Measurements from ENCODE around the gene LRRTM4. TPM values are rescaled to one million over a fixed set of nuclear protein-coding genes. Genes with fewer than 3 reads are reported as not detected.

Gene LRRTM4
- total RNA-seq, 1 experiment from 2014 or later, result 0.13 TPM

DNA sequence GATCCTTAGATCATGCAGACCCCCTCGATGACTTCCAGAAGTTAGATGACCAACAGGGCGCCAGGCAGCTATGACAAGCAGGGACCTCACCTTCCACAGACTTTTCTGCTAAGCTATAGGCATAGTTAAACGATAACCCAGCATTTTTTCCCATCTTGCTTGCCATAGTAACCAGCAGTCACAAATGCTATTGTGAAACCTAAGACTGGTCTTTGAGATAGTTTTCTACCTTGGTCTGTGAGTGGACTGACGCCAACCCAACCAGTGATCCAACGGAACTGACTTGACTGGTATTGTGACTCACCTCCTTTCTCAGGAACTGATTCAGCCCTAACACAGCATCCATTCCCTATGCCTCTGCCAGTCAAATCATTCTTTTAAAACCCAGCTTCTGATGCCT, 361.2 kb downstream of the LRRTM4 start:
- H3K4me1 ChIP-seq (ENCODE audit: insufficient read depth, low read length, poor library complexity, severe bottlenecking), result no peaks in the 10 kb centered on the region
- no peaks in the 10 kb centered on the region for H3K9me3 ChIP-seq (ENCODE audit: low read depth, low read length, poor library complexity, severe bottlenecking)
- intact Hi-C loops (cut with micrococcal nuclease; ENCODE audit: unreplicated experiment), result no loop called here
- ChIA-PET CTCF (no interaction called here), POLR2A (ENCODE audit: low non-redundant PET) (no interaction called here)
- H3K27me3 ChIP-seq (replicated peaks; ENCODE audit: insufficient read depth, low read depth, low read length, poor library complexity), result no peaks in the 10 kb centered on the region
- no peak for DNase-seq (ENCODE audit: low spot score)
- TF ChIP-seq EZH2 (IDR thresholded peaks at IDR 0.05; ENCODE audit: borderline replicate concordance, low read depth, low read length, poor library complexity, severe bottlenecking) (no peak), CTCF (conservative IDR thresholded peaks at IDR 0.05; ENCODE audit: low read depth, low read length) (no peak)
- no TSS peak for BruUV-seq (replicated peaks)
- no peak overlapping the region for H3K27ac ChIP-seq (ENCODE audit: low read depth, low read length, poor library complexity, severe bottlenecking)
- no peak overlapping the region for H3K4me3 ChIP-seq (ENCODE audit: low read depth, low read length, poor library complexity, severe bottlenecking)
- H3K36me3 ChIP-seq (ENCODE audit: insufficient read depth, low read length, poor library complexity, severe bottlenecking), result no peaks in the 10 kb centered on the region

- no peaks in the 10 kb centered on the region for H3K36me3 ChIP-seq (ENCODE audit: insufficient read depth, low read length, poor library complexity, severe bottlenecking)
- no peaks in the 10 kb centered on the region for H3K27me3 ChIP-seq (replicated peaks; ENCODE audit: insufficient read depth, low read depth, low read length, poor library complexity)
- CTCF ChIA-PET, result no interaction called here
- TF ChIP-seq EZH2 (IDR thresholded peaks at IDR 0.05; ENCODE audit: borderline replicate concordance, low read depth, low read length, poor library complexity, severe bottlenecking) (no peak), CTCF (conservative IDR thresholded peaks at IDR 0.05; ENCODE audit: low read depth, low read length) (no peak)
- no peaks in the 10 kb centered on the region for H3K9me3 ChIP-seq (ENCODE audit: low read depth, low read length, poor library complexity, severe bottlenecking)
- POLR2A ChIA-PET (ENCODE audit: low non-redundant PET), result no interaction called here
- BruUV-seq (replicated peaks), result no TSS peak
- H3K4me1 ChIP-seq (ENCODE audit: insufficient read depth, low read length, poor library complexity, severe bottlenecking), result no peaks in the 10 kb centered on the region
- no peak for DNase-seq (ENCODE audit: low spot score)
- no peak overlapping the region for H3K27ac ChIP-seq (ENCODE audit: low read depth, low read length, poor library complexity, severe bottlenecking)
- intact Hi-C loops (cut with micrococcal nuclease; ENCODE audit: unreplicated experiment), result no loop called here
- H3K4me3 ChIP-seq (ENCODE audit: low read depth, low read length, poor library complexity, severe bottlenecking), result no peak overlapping the region
Observed at GRCh38 chr2:77156599-77156998, 365.6 kb downstream of the LRRTM4 start.

- no peak for DNase-seq (ENCODE audit: low spot score)
- Histone ChIP-seq H3K4me3 (ENCODE audit: low read depth, low read length, poor library complexity, severe bottlenecking) (no peak overlapping the region), H3K9me3 (ENCODE audit: low read depth, low read length, poor library complexity, severe bottlenecking) (no peaks in the 10 kb centered on the region), H3K27me3 (replicated peaks; ENCODE audit: insufficient read depth, low read depth, low read length, poor library complexity) (no peaks in the 10 kb centered on the region), H3K4me1 (ENCODE audit: insufficient read depth, low read length, poor library complexity, severe bottlenecking) (no peaks in the 10 kb centered on the region), H3K36me3 (ENCODE audit: insufficient read depth, low read length, poor library complexity, severe bottlenecking) (no peaks in the 10 kb centered on the region), H3K27ac (ENCODE audit: low read depth, low read length, poor library complexity, severe bottlenecking) (no peak overlapping the region)
- intact Hi-C loops (cut with micrococcal nuclease; ENCODE audit: unreplicated experiment), result no loop called here
- TF ChIP-seq EZH2 (IDR thresholded peaks at IDR 0.05; ENCODE audit: borderline replicate concordance, low read depth, low read length, poor library complexity, severe bottlenecking), result no peak
- ChIA-PET POLR2A (ENCODE audit: low non-redundant PET) (no interaction called here), CTCF (no interaction called here)
- no TSS peak for BruUV-seq (replicated peaks)
Observed at GRCh38 chr2:77155511-77155910, 366.7 kb downstream of the LRRTM4 start.

DNA sequence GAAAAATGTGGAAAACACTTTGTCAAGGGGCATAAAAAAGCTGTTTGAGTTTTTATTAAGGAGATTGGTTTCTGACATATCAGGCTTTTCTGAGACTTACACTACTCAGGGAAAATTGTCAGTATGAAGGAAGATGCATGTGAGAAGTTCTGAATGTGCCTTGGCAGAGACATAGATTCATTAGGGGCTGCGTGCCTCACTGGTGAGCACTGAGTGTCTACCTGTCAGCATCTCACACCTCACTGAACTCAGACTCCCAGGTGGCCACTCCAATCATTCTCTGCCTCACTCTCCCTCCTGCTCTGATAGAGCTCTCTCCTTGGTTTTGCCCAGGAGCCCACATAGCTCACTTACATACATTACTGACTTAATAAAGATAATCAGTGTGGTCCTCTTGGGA, 372.6 kb downstream of the LRRTM4 start:
- no peak for DNase-seq (ENCODE audit: low spot score)
- Histone ChIP-seq H3K9me3 (ENCODE audit: low read depth, low read length, poor library complexity, severe bottlenecking) (no peaks in the 10 kb centered on the region), H3K4me1 (ENCODE audit: insufficient read depth, low read length, poor library complexity, severe bottlenecking) (no peaks in the 10 kb centered on the region), H3K4me3 (ENCODE audit: low read depth, low read length, poor library complexity, severe bottlenecking) (no peak overlapping the region), H3K27me3 (replicated peaks; ENCODE audit: insufficient read depth, low read depth, low read length, poor library complexity) (no peaks in the 10 kb centered on the region), H3K27ac (ENCODE audit: low read depth, low read length, poor library complexity, severe bottlenecking) (no peak overlapping the region), H3K36me3 (ENCODE audit: insufficient read depth, low read length, poor library complexity, severe bottlenecking) (no peaks in the 10 kb centered on the region)
- TF ChIP-seq CTCF (conservative IDR thresholded peaks at IDR 0.05; ENCODE audit: low read depth, low read length), result no peak
- TF ChIP-seq EZH2 (IDR thresholded peaks at IDR 0.05; ENCODE audit: borderline replicate concordance, low read depth, low read length, poor library complexity, severe bottlenecking), result no peak
- intact Hi-C loops (cut with micrococcal nuclease; ENCODE audit: unreplicated experiment), result no loop called here
- CTCF ChIA-PET, result no interaction called here
- no TSS peak for BruUV-seq (replicated peaks)
- POLR2A ChIA-PET (ENCODE audit: low non-redundant PET), result no interaction called here

Data from A673 (cell line).